Measurements from ENCODE around the gene KRT16.

- TF ChIP-seq CTCF (IDR thresholded peaks at IDR 0.05; ENCODE audit: low read depth, low read length, poor library complexity, severe bottlenecking) (no peak), EZH2phosphoT487 (IDR thresholded peaks at IDR 0.05; ENCODE audit: borderline replicate concordance, low read length) (no peak)
These were observed 21.1 kb upstream of the KRT16 start for GRCh38 chr17:41633556-41634199.

All from DOHH2 (cell line).